Airway epithelial cell (primary cell): ENCODE data around the gene RNF43. TPM values are rescaled to one million over a fixed set of nuclear protein-coding genes. Genes with fewer than 3 reads are reported as not detected.

Source experiments
- total RNA-seq: library from RNA; depleted of rRNA; stranded (reverse); fragments of >200 nt; gene quantifications from 2 replicates; pipeline ENCODE4 v1.2.3, GENCODE V29; 2015

RNF43 gene
- total RNA-seq, result 6.4 and 7.5 TPM in 2 replicates

GRCh38 chr17:58417300-58418092, at the start of gene RNF43:
Gene RNF43, minus strand, starts transcription at chr17:58417534. Its CDS starts 1,957 bp downstream, at chr17:58415577.

Other genes with a start within 250 kb of the RNF43 start
- gene EPX, start 224.8 kb downstream of the RNF43 start, total RNA-seq, result not detected in 2 replicates
- 11.8 TPM in 2 replicates for gene MKS1, start 198.3 kb downstream of the RNF43 start, total RNA-seq
- not detected in 2 replicates for gene LPO, start 178.9 kb downstream of the RNF43 start, total RNA-seq
- not detected in 2 replicates for gene MPO, start 136.6 kb downstream of the RNF43 start, total RNA-seq
- 0.21 TPM in 1 of 2 replicates, not detected in the other for gene TSPOAP1, start 88.7 kb downstream of the RNF43 start, total RNA-seq
- 36.9 and 39.4 TPM in 2 replicates for gene SUPT4H1, start 65.3 kb downstream of the RNF43 start, total RNA-seq
- not detected in 2 replicates for gene HSF5, start 70.9 kb upstream of the RNF43 start, total RNA-seq
- 30.1 and 32.9 TPM in 2 replicates for gene MTMR4, start 97.1 kb upstream of the RNF43 start, total RNA-seq